Measurements from ENCODE around the gene SSBP4. TPM values are rescaled to one million over a fixed set of nuclear protein-coding genes. Genes with fewer than 3 reads are reported as not detected.

Gene SSBP4
- total and polyA plus RNA-seq, 2 experiments from 2014 or later: 44.4 to 52.0 TPM

DNA sequence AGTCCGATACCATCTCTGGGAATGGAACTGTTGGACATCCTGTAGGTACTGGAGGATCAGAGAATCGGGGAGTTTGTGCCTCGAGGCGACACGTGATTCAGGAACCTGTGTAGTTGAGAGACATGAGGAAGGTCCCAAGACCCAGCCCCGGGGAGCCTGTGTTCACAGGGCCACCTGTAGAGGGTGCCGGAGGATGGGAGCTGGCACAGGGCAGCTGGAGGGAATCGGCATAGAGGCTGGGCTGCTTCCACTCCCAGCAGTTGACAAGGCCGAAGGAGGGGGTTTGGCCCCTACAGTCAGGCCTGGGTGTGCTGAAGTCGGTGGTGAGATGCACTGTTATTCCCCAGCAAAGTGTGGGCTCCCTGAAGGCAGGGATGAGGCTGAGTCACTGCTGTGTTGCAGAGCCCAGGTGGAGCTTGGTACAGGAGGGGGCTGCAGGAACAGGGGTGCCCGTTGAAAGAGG, 21.2 kb downstream of the SSBP4 start:
- Histone ChIP-seq H4K20me1 (replicated peaks; ENCODE audit: insufficient read depth) (peaks cover 3% of the 10 kb centered on the region), H2AFZ (no peak overlapping the region), H3K36me3 (ENCODE audit: insufficient read depth) (no peaks in the 10 kb centered on the region), H3K27ac (ENCODE audit: low read depth) (0 out of 2 replicates have a peak overlapping the region, but pooled peaks have one; percentile 19), H3K4me2 (no peak overlapping the region), H3K27me3 (ENCODE audit: insufficient read depth) (no peaks in the 10 kb centered on the region), H3K79me2 (replicated peaks; ENCODE audit: insufficient read depth) (no peaks in the 10 kb centered on the region), H3K4me1 (ENCODE audit: insufficient read depth) (peaks cover 15% of the 10 kb centered on the region), H3F3A (replicated peaks; ENCODE audit: low read depth) (peaks cover 22% of the 10 kb centered on the region; the same call in 1 of the 2 replicates), H3K9me2 (ENCODE audit: insufficient read depth) (no peaks in the 10 kb centered on the region), H3K4me3 (no peak overlapping the region)
- Mint-ChIP-seq H3K27me3 (ENCODE audit: insufficient read depth, low read depth, poor library complexity) (peaks cover 25% of the 10 kb centered on the region), H3K36me3 (ENCODE audit: low read depth) (peaks cover 17% of the 10 kb centered on the region), H3K4me1 (peaks cover 24% of the 10 kb centered on the region), H3K27ac (no peak overlapping the region), H3K4me3 (no peak overlapping the region), H3K9me3 (peaks cover 4% of the 10 kb centered on the region)
- ATAC-seq: peak; percentile 3
- DNase-seq (ENCODE audit: low spot score): peak; percentile 69
- no peak for TF ChIP-seq STAT1 (IDR thresholded peaks at IDR 0.05; ENCODE audit: unreplicated experiment)
- TF ChIP-seq, protein P1, sequence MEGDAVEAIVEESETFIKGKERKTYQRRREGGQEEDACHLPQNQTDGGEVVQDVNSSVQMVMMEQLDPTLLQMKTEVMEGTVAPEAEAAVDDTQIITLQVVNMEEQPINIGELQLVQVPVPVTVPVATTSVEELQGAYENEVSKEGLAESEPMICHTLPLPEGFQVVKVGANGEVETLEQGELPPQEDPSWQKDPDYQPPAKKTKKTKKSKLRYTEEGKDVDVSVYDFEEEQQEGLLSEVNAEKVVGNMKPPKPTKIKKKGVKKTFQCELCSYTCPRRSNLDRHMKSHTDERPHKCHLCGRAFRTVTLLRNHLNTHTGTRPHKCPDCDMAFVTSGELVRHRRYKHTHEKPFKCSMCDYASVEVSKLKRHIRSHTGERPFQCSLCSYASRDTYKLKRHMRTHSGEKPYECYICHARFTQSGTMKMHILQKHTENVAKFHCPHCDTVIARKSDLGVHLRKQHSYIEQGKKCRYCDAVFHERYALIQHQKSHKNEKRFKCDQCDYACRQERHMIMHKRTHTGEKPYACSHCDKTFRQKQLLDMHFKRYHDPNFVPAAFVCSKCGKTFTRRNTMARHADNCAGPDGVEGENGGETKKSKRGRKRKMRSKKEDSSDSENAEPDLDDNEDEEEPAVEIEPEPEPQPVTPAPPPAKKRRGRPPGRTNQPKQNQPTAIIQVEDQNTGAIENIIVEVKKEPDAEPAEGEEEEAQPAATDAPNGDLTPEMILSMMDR (conservative IDR thresholded peaks at IDR 0.05; ENCODE audit: low read depth in 2 of 2): peak; percentile 52 to 71; a peak in 3 of 4 replicates

DNA sequence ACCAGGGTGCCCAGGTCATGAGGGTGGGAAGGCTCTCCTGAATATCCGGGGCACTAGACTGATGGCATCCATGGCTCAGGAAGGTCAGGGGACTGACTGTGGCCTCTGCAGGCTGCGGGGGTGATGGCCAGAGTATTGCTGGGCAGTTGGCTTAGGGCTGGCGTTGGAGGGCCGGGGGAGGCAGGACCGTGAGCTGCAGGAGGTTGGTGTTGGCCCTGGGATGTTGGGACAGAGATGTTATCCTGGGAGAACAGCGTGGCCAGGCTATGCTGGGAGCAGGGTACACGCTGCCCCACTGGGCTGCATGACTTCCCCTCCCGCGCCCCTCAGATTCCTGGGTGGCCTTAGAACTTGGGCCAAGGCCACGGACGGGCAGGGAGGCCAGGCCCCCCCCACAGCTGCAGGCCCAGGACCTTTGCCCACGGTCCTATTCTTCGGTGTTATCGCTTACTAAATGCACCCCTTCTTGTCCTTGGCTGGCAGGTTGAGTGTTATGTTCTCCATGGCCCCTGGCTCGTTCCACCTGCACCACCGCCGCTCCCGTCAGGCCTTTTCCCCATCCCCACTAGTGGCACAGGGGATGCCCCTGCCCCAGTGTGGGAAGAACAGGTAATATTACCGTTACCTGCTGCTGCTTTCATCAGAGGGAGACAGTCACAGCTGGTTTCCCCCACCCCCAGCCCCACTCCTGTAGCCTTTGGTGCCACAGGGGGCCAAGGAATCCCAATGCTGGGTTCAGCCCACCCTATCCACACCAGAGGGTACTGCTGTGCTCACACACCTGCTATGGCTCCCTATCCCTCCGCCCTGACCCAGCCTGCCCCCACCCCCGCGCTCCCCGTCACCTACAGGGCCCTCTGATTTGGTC, 22.0 kb downstream of the SSBP4 start:
- Mint-ChIP-seq H3K4me3 (no peak overlapping the region), H3K27ac (no peak overlapping the region; the same call in 1 of the 2 replicates), H3K36me3 (ENCODE audit: low read depth) (peaks cover 13% of the 10 kb centered on the region), H3K4me1 (peaks cover 23% of the 10 kb centered on the region), H3K27me3 (ENCODE audit: insufficient read depth, low read depth, poor library complexity) (peaks cover 22% of the 10 kb centered on the region), H3K9me3 (peaks cover 4% of the 10 kb centered on the region)
- H3K9me2 ChIP-seq (ENCODE audit: insufficient read depth): no peaks in the 10 kb centered on the region
- no peaks in the 10 kb centered on the region; the same call in 1 of the 2 replicates for H4K20me1 ChIP-seq (replicated peaks; ENCODE audit: insufficient read depth)
- H3F3A ChIP-seq (replicated peaks; ENCODE audit: low read depth): peaks cover 18% of the 10 kb centered on the region; the same call in 1 of the 2 replicates
- no peaks in the 10 kb centered on the region for H3K36me3 ChIP-seq (ENCODE audit: insufficient read depth)
- H3K4me3 ChIP-seq: no peak overlapping the region
- ATAC-seq (no peak), DNase-seq (ENCODE audit: low spot score) (no peak)
- H3K4me1 ChIP-seq (ENCODE audit: insufficient read depth): peaks cover 15% of the 10 kb centered on the region
- H3K4me2 ChIP-seq: no peak overlapping the region
- H3K27me3 ChIP-seq (ENCODE audit: insufficient read depth): no peaks in the 10 kb centered on the region
- no peak for TF ChIP-seq POLR2AphosphoS5 (IDR thresholded peaks at IDR 0.05; ENCODE audit: low read depth)
- TF ChIP-seq, protein P2, sequence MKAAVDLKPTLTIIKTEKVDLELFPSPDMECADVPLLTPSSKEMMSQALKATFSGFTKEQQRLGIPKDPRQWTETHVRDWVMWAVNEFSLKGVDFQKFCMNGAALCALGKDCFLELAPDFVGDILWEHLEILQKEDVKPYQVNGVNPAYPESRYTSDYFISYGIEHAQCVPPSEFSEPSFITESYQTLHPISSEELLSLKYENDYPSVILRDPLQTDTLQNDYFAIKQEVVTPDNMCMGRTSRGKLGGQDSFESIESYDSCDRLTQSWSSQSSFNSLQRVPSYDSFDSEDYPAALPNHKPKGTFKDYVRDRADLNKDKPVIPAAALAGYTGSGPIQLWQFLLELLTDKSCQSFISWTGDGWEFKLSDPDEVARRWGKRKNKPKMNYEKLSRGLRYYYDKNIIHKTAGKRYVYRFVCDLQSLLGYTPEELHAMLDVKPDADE (IDR thresholded peaks at IDR 0.05): no peak
- TF ChIP-seq, protein P3, sequence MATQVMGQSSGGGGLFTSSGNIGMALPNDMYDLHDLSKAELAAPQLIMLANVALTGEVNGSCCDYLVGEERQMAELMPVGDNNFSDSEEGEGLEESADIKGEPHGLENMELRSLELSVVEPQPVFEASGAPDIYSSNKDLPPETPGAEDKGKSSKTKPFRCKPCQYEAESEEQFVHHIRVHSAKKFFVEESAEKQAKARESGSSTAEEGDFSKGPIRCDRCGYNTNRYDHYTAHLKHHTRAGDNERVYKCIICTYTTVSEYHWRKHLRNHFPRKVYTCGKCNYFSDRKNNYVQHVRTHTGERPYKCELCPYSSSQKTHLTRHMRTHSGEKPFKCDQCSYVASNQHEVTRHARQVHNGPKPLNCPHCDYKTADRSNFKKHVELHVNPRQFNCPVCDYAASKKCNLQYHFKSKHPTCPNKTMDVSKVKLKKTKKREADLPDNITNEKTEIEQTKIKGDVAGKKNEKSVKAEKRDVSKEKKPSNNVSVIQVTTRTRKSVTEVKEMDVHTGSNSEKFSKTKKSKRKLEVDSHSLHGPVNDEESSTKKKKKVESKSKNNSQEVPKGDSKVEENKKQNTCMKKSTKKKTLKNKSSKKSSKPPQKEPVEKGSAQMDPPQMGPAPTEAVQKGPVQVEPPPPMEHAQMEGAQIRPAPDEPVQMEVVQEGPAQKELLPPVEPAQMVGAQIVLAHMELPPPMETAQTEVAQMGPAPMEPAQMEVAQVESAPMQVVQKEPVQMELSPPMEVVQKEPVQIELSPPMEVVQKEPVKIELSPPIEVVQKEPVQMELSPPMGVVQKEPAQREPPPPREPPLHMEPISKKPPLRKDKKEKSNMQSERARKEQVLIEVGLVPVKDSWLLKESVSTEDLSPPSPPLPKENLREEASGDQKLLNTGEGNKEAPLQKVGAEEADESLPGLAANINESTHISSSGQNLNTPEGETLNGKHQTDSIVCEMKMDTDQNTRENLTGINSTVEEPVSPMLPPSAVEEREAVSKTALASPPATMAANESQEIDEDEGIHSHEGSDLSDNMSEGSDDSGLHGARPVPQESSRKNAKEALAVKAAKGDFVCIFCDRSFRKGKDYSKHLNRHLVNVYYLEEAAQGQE (IDR thresholded peaks at IDR 0.05; ENCODE audit: unreplicated experiment): no peak
- TF ChIP-seq ZNF114 (CRISPR knock-in tag; IDR thresholded peaks at IDR 0.05): no peak
- TF ChIP-seq ZNF331 (CRISPR knock-in tag; IDR thresholded peaks at IDR 0.05; ENCODE audit: low read depth): no peak
- H3K27ac ChIP-seq (ENCODE audit: low read depth): 0 out of 2 replicates have a peak overlapping the region, but pooled peaks have one; percentile 19
- no peak overlapping the region for H2AFZ ChIP-seq
- no peaks in the 10 kb centered on the region for H3K79me2 ChIP-seq (replicated peaks; ENCODE audit: insufficient read depth)
